HepG2 (cell line): ENCODE results near the gene C22orf31.

Experiments
- JUNB ChIP-seq: sonication (generic); formaldehyde crosslinking; IDR thresholded peaks from 2 replicates; pipeline ENCODE4 v1.8.0; 2022; ENCODE audit warnings: missing genetic modification reagents, mild to moderate bottlenecking, borderline replicate concordance
- TAF1 ChIP-seq: sonication (generic); formaldehyde crosslinking; IDR thresholded peaks from 2 replicates; pipeline ENCODE4 v1.4.0; 2020; ENCODE audit warnings: missing genetic modification reagents
- TCF7L2 ChIP-seq: IDR thresholded peaks from 2 replicates; pipeline ENCODE4 v1.6.1; 2011; ENCODE audit warnings: mild to moderate bottlenecking, low read depth, low read length, moderate library complexity
- ZNF549 ChIP-seq: sonication (generic); formaldehyde crosslinking; IDR thresholded peaks from 2 replicates; pipeline ENCODE4 v1.5.0; 2020; ENCODE audit warnings: missing genetic modification reagents
- ZNF614 ChIP-seq: IDR thresholded peaks from 2 replicates; pipeline ENCODE4 v1.6.1; 2018; ENCODE audit warnings: missing biosample characterization, missing genetic modification reagents, inconsistent platforms, borderline replicate concordance
- ZSCAN20 ChIP-seq: sonication (generic); formaldehyde crosslinking; IDR thresholded peaks from 2 replicates; pipeline ENCODE4 v1.4.0; 2020; ENCODE audit warnings: missing genetic modification reagents, mild to moderate bottlenecking, borderline replicate concordance
- TF ChIP-seq, protein P1 (sequence below): sonication (generic); formaldehyde crosslinking; IDR thresholded peaks from 2 replicates; pipeline ENCODE4 v1.8.0; 2022; ENCODE audit warnings: low read depth, missing genetic modification reagents

DNA sequence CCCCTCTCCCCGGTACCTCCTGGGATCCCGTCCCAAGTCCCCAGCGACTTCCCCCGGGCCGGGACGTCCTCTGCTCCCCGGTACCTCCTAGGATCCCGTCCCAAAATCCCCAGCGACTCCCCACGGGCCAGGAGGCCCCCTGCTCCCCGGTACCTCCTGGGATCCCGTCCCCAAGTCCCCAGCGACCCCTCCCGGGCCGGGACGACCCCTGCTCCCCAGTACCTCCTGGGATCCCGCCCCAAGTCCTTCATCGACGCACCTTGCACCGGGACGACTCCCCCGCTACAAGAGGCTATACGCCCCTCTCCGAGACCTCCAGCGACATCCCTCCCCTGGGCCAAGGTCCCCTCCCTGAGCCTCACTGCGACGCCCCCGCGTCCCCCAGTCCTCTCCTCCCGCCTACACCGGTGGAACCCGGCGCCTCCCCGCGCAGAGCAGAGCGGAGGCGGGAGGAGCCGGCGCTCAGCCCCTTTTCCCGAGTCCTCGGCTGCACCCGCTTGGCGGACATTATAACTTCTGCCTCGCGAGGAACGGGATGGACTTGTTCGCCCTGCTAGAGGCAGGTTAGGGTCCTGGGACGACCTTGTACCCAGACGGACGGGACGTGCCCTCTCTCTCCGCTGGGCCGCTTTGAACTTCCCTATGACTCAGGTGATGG, 12.1 kb upstream of the C22orf31 start:
- TF ChIP-seq JUNB (no peak), ZNF549 (CRISPR knock-in tag) (no peak), TAF1 (CRISPR knock-in tag) (no peak), ZSCAN20 (CRISPR knock-in tag) (no peak), TCF7L2 (no peak), ZNF614 (CRISPR knock-in tag) (no peak)
- TF ChIP-seq, protein P1, sequence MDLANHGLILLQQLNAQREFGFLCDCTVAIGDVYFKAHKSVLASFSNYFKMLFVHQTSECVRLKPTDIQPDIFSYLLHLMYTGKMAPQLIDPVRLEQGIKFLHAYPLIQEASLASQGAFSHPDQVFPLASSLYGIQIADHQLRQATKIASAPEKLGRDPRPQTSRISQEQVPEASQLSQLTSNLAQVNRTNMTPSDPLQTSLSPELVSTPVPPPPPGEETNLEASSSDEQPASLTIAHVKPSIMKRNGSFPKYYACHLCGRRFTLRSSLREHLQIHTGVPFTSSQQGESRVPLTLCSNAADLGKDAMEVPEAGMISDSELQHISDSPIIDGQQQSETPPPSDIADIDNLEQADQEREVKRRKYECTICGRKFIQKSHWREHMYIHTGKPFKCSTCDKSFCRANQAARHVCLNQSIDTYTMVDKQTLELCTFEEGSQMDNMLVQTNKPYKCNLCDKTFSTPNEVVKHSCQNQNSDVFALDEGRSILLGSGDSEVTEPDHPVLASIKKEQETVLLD, result no peak
